GM19397 (cell line): ENCODE data around the gene SRMS.
"Not testable (repeated sequence)": the region's sequence is repeated elsewhere in the genome, so short reads cannot be mapped to it uniquely, and the experiment has no call there.

Experiments
- ATAC-seq: cut with Tn5 transposase; IDR thresholded peaks from one replicate; pipeline ENCODE4 v1.9.1; 2021; ENCODE audit warnings: mild to moderate bottlenecking, moderate library complexity; ENCODE audit not compliant: unreplicated experiment

The SRMS gene

GRCh38 chr20:63525185-63525584 is 22.4 kb downstream of the SRMS start:
- no peak for ATAC-seq

GRCh38 chr20:63522981-63523611 is 24.5 kb downstream of the SRMS start:
- ATAC-seq: no peak

- ATAC-seq: no peak
These were observed 25.3 kb downstream of the SRMS start for GRCh38 chr20:63522091-63522868.

- no peak for ATAC-seq
These were observed 25.9 kb downstream of the SRMS start for GRCh38 chr20:63521602-63522001.

- peak; percentile 43 for ATAC-seq
These were observed 26.5 kb downstream of the SRMS start for GRCh38 chr20:63520934-63521601.

GRCh38 chr20:63520504-63520933 is 27.0 kb downstream of the SRMS start, which contains the start of gene PPDPF:
TSS of gene PPDPF (plus strand) at chr20:63520765. CDS start at chr20:63521309, 544 bp downstream.
- ATAC-seq: peak; percentile 74

GRCh38 chr20:63519668-63520503 is 27.7 kb downstream of the SRMS start:
- peak; percentile 37 for ATAC-seq

GRCh38 chr20:63518946-63519667 is 28.4 kb downstream of the SRMS start:
- no peak for ATAC-seq

GRCh38 chr20:63518351-63518861 is 29.1 kb downstream of the SRMS start:
- ATAC-seq: no peak

- ATAC-seq: no peak
These were observed 29.9 kb downstream of the SRMS start for GRCh38 chr20:63517376-63518309.

- ATAC-seq: not testable (repeated sequence)
These were observed 33.0 kb downstream of the SRMS start for GRCh38 chr20:63514520-63514919.

- ATAC-seq: no peak
These were observed 34.3 kb downstream of the SRMS start for GRCh38 chr20:63513207-63513606.

GRCh38 chr20:63509088-63509564 is 38.4 kb downstream of the SRMS start:
- ATAC-seq: no peak

- no peak for ATAC-seq
These were observed 39.3 kb downstream of the SRMS start for GRCh38 chr20:63508072-63508768.

GRCh38 chr20:63507083-63507743 is 40.3 kb downstream of the SRMS start:
- ATAC-seq: no peak

GRCh38 chr20:63505723-63506122 is 41.8 kb downstream of the SRMS start:
- ATAC-seq: no peak

GRCh38 chr20:63505281-63505680 is 42.3 kb downstream of the SRMS start:
- ATAC-seq: no peak

GRCh38 chr20:63504642-63505041 is 42.9 kb downstream of the SRMS start:
- no peak for ATAC-seq
